CD14-positive monocyte (primary cell): ENCODE measurements around the gene UBE2G1. TPM values are rescaled to one million over a fixed set of nuclear protein-coding genes. Genes with fewer than 3 reads are reported as not detected.

ENCODE experiments used
- DNase-seq, 3 donors: peaks; one replicate each; pipeline ENCODE4 v3.0.0-alpha.2; 2011 to 2022
- H2AFZ ChIP-seq: 2 replicates; pipeline ENCODE4 v1.6.0; 2012; ENCODE audit warnings: mild to moderate bottlenecking, low read depth, low read length, inconsistent platforms; ENCODE audit not compliant: insufficient read depth, poor library complexity, severe bottlenecking
- H3K27ac ChIP-seq, 2 donors: 1 replicate in 1 of 2; 2 replicates in 1 of 2; pipeline ENCODE4 v1.5.1; 2012 to 2013; ENCODE audit warnings: low read length in 2 of 2, control low read depth in 1 of 2, inconsistent platforms in 1 of 2, low read depth in 1 of 2, mild to moderate bottlenecking in 1 of 2
- H3K27me3 ChIP-seq, 2 donors: one replicate each; pipeline versions ENCODE4 v1.6.0 to v1.6.1; 2011 to 2013; ENCODE audit warnings: low read length in 2 of 2; ENCODE audit not compliant: control insufficient read depth in 2 of 2, insufficient read depth in 2 of 2
- H3K36me3 ChIP-seq, 2 donors: replicated peaks in 1 of 2; 1 replicate in 1 of 2; 2 replicates in 1 of 2; pipeline versions ENCODE4 v1.5.1 to v1.6.1; 2012 to 2013; ENCODE audit warnings: low read length in 2 of 2, control low read depth in 1 of 2, inconsistent platforms in 1 of 2, mild to moderate bottlenecking in 1 of 2; ENCODE audit not compliant: insufficient read depth in 2 of 2, control insufficient read depth in 1 of 2
- H3K4me1 ChIP-seq, 2 donors: 1 replicate in 1 of 2; 2 replicates in 1 of 2; pipeline versions ENCODE4 v1.5.1 to v1.6.1; 2012 to 2013; ENCODE audit warnings: low read length in 2 of 2, control low read depth in 1 of 2, inconsistent platforms in 1 of 2, mild to moderate bottlenecking in 1 of 2, moderate library complexity in 1 of 2; ENCODE audit not compliant: insufficient read depth in 2 of 2, control insufficient read depth in 1 of 2
- H3K4me2 ChIP-seq: replicated peaks from 2 replicates; pipeline ENCODE3; 2012; ENCODE audit warnings: low read length, moderate library complexity, mild to moderate bottlenecking; ENCODE audit not compliant: poor library complexity, severe bottlenecking; ENCODE audit errors: extremely low read depth
- H3K4me3 ChIP-seq, 3 experiments: fragments of 200-600 bp in 1 of 3; sonication (generic) in 1 of 3; replicated peaks in 1 of 3; 1 replicate in 2 of 3; 2 replicates in 1 of 3; pipeline ENCODE4 v1.5.1; 2011 to 2013; ENCODE audit warnings: low read length in 3 of 3, mild to moderate bottlenecking in 3 of 3, control low read depth in 2 of 3, low read depth in 2 of 3, inconsistent platforms in 1 of 3, moderate library complexity in 1 of 3
- H3K79me2 ChIP-seq: 2 replicates; pipeline ENCODE4 v1.6.0; 2012; ENCODE audit warnings: mild to moderate bottlenecking, control low read depth, inconsistent platforms, low read length, moderate library complexity; ENCODE audit not compliant: insufficient read depth
- H3K9ac ChIP-seq: 2 replicates; pipeline ENCODE4 v1.6.0; 2017; ENCODE audit warnings: low read length, mild to moderate bottlenecking; ENCODE audit not compliant: insufficient read depth, poor library complexity, severe bottlenecking
- H3K9me3 ChIP-seq, 2 donors: replicated peaks in 1 of 2; 1 replicate in 1 of 2; 2 replicates in 1 of 2; pipeline versions ENCODE4 v1.5.1 to v1.6.1; 2012 to 2013; ENCODE audit warnings: low read length in 2 of 2, control low read depth in 1 of 2; ENCODE audit not compliant: control insufficient read depth in 1 of 2, insufficient read depth in 1 of 2
- H4K20me1 ChIP-seq: 2 replicates; pipeline ENCODE4 v1.6.0; 2012; ENCODE audit warnings: mild to moderate bottlenecking, low read length, control low read depth, moderate library complexity; ENCODE audit not compliant: insufficient read depth
- H3K27ac Mint-ChIP-seq, 7 donors: one replicate each; pipeline ENCODE4 v1.8.0; 2020; ENCODE audit warnings: mild to moderate bottlenecking in 7 of 7, mixed read lengths in 7 of 7, moderate library complexity in 6 of 7, inconsistent platforms in 2 of 7
- H3K27me3 Mint-ChIP-seq, 3 donors: one replicate each; pipeline ENCODE4 v1.8.0; 2021 to 2022; ENCODE audit warnings: low read depth in 3 of 3, mild to moderate bottlenecking in 3 of 3, mixed read lengths in 3 of 3, moderate library complexity in 3 of 3, inconsistent platforms in 1 of 3
- H3K36me3 Mint-ChIP-seq, 2 donors: one replicate each; pipeline ENCODE4 v1.8.0; 2020; ENCODE audit warnings: mixed read lengths in 2 of 2, inconsistent platforms in 1 of 2, mild to moderate bottlenecking in 1 of 2
- H3K4me1 Mint-ChIP-seq: one replicate; pipeline ENCODE4 v1.8.0; 2020; ENCODE audit warnings: mild to moderate bottlenecking, mixed read lengths
- H3K4me3 Mint-ChIP-seq, 2 donors: one replicate each; pipeline ENCODE4 v1.8.0; 2020; ENCODE audit warnings: mild to moderate bottlenecking in 2 of 2, mixed read lengths in 2 of 2, moderate library complexity in 1 of 2
- H3K9me3 Mint-ChIP-seq, 7 donors: one replicate each; pipeline ENCODE4 v1.8.0; 2020 to 2022; ENCODE audit warnings: mixed read lengths in 7 of 7, mild to moderate bottlenecking in 6 of 7, moderate library complexity in 6 of 7, inconsistent platforms in 2 of 7
- WGBS: methylation state at CpG from one replicate; pipeline ENCODE4 v1.1.5; 2013; ENCODE audit warnings: missing lambda C conversion rate; ENCODE audit not compliant: insufficient coverage; 5-methylcytosine and 5-hydroxymethylcytosine counted together
- intact Hi-C, 2 donors: fragments of 100-400 bp; cut with micrococcal nuclease; formaldehyde crosslinking; loops; one replicate each; pipeline versions ENCODE4 v1.15.0 to v1.15.1; 2023
- polyA plus RNA-seq, 3 donors: library from polyadenylated mRNA; depleted of rRNA in 1 of 3; unstranded in 2 of 3; stranded (reverse) in 1 of 3; fragments of 300-500 nt in 2 of 3; fragments of >200 nt in 1 of 3; fragmentation: Illumina TruSeq in 2 of 3; gene quantifications; 1 replicate in 2 of 3; 2 replicates in 1 of 3; pipeline ENCODE4 v1.2.3, GENCODE V29; 2012 to 2021
- TF ChIP-seq, protein P1 (sequence below): fragments of 200-600 bp; IDR thresholded peaks from one replicate; pipeline ENCODE4 v1.8.0; 2022; ENCODE audit warnings: antibody characterized with exemption, mild to moderate bottlenecking

Gene UBE2G1
- polyA plus RNA-seq, 3 donors = 18.3 to 41.4 (median 29.3) TPM

DNA sequence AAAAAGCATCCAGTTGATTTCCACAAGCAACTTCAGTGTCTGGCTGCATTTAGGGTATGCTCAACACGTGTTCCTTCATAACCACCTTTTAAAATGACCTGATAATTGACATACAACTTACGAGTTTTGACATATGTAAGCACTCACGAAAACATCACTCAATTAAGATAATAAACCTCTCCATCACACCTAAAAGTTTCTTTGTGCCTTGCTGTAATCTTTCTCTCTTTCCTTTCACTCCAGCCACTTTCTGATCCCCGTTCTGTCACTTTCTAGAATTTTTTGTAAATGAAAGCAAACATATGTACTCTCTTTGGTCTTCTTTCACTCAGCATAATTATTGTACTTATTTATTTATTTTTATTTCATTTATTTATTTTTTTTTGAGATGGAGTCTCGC lies 20.7 kb upstream of the UBE2G1 start:
- TF ChIP-seq, protein P1, sequence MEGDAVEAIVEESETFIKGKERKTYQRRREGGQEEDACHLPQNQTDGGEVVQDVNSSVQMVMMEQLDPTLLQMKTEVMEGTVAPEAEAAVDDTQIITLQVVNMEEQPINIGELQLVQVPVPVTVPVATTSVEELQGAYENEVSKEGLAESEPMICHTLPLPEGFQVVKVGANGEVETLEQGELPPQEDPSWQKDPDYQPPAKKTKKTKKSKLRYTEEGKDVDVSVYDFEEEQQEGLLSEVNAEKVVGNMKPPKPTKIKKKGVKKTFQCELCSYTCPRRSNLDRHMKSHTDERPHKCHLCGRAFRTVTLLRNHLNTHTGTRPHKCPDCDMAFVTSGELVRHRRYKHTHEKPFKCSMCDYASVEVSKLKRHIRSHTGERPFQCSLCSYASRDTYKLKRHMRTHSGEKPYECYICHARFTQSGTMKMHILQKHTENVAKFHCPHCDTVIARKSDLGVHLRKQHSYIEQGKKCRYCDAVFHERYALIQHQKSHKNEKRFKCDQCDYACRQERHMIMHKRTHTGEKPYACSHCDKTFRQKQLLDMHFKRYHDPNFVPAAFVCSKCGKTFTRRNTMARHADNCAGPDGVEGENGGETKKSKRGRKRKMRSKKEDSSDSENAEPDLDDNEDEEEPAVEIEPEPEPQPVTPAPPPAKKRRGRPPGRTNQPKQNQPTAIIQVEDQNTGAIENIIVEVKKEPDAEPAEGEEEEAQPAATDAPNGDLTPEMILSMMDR = no peak

DNA sequence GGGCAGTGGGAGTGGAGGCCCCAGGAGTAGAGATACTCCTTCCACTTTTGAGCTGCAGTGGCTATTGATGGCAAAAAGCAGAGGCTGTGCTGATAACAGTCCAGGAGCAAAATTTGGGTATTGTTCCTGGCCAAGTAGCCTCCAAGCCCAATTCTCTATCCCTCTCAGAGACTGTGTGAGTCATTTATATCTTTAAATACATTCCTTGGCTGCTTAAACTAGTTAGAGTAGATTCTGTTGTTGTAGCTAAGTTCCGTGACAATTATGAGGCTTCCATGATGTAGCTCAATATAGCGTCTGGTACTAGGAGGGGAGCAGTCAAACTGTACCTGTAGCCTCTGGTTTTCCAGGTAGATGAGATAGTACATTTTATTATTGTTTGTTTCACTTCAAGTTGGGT lies 19.9 kb upstream of the UBE2G1 start:
- H3K9me3 Mint-ChIP-seq = no peaks in the 10 kb centered on the region
- 100% methylated on average over 1 of the region's 2 CpGs for WGBS
- no peak overlapping the region for H3K4me3 Mint-ChIP-seq

More for the DNA sequence above, 20.7 kb upstream of the UBE2G1 start:
- Histone ChIP-seq H3K27ac (no peak overlapping the region), H3K4me3 (no peak overlapping the region), H3K36me3 (no peaks in the 10 kb centered on the region), H3K9ac (no peak overlapping the region), H4K20me1 (no peaks in the 10 kb centered on the region), H3K27me3 (no peaks in the 10 kb centered on the region), H3K4me1 (no peaks in the 10 kb centered on the region), H3K4me2 (no peak overlapping the region), H3K9me3 (no peaks in the 10 kb centered on the region), H3K79me2 (no peaks in the 10 kb centered on the region), H2AFZ (no peak overlapping the region)
- WGBS = no CpG with 5 or more reads among the region's 5 CpGs
- intact Hi-C loops = no loop called here
- Mint-ChIP-seq H3K4me3 (no peak overlapping the region), H3K27ac (no peak overlapping the region), H3K27me3 (peaks cover 7 to 17% (median 13%) of the 10 kb centered on the region in 3 donors), H3K36me3 (no peaks in the 10 kb centered on the region), H3K4me1 (no peaks in the 10 kb centered on the region), H3K9me3 (no peaks in the 10 kb centered on the region)
- DNase-seq = no peak

More for the DNA sequence above, 19.9 kb upstream of the UBE2G1 start:
- Histone ChIP-seq H3K4me3 (no peak overlapping the region), H3K4me2 (no peak overlapping the region), H3K27me3 (no peaks in the 10 kb centered on the region), H3K9ac (no peak overlapping the region), H2AFZ (no peak overlapping the region), H4K20me1 (no peaks in the 10 kb centered on the region), H3K27ac (no peak overlapping the region), H3K79me2 (no peaks in the 10 kb centered on the region), H3K36me3 (no peaks in the 10 kb centered on the region), H3K4me1 (no peaks in the 10 kb centered on the region), H3K9me3 (no peaks in the 10 kb centered on the region)
- intact Hi-C loops = no loop called here
- TF ChIP-seq, protein P1 = no peak
- Mint-ChIP-seq H3K27ac (no peak overlapping the region), H3K4me1 (peaks cover 2% of the 10 kb centered on the region), H3K27me3 (peaks cover 7 to 16% (median 14%) of the 10 kb centered on the region in 3 donors), H3K36me3 (no peaks in the 10 kb centered on the region)
- DNase-seq = no peak
